DMS 273 treated with DMSO at 0.1 percent for 48 hours (cell line): Measurements from ENCODE around the gene CEP104.

Experiments
- DNase-seq: peaks from one replicate; lab custom pipeline; 2025; lab: John Stamatoyannopoulos, UW

CEP104 gene

GRCh38 chr1:3799976-3800685, 56.9 kb downstream of the CEP104 start:
- peak; percentile 41 for DNase-seq

- peak; percentile 78 for DNase-seq
Measured at GRCh38 chr1:3796215-3797061, 60.6 kb downstream of the CEP104 start, which contains the start of gene LRRC47. LRRC47 (minus strand) TSS chr1:3796498; CDS start chr1:3796476, 22 bp downstream.

GRCh38 chr1:3795453-3796214, 61.4 kb downstream of the CEP104 start:
- no peak for DNase-seq

GRCh38 chr1:3790952-3791351, 66.1 kb downstream of the CEP104 start:
- DNase-seq: no peak

- no peak for DNase-seq
Measured at GRCh38 chr1:3790500-3790923, 66.5 kb downstream of the CEP104 start.

- no peak for DNase-seq
Measured at GRCh38 chr1:3789421-3790300, 67.3 kb downstream of the CEP104 start.

GRCh38 chr1:3788756-3789420, 68.1 kb downstream of the CEP104 start:
- no peak for DNase-seq

GRCh38 chr1:3787745-3788605, 69.0 kb downstream of the CEP104 start:
- no peak for DNase-seq

GRCh38 chr1:3787349-3787715, 69.7 kb downstream of the CEP104 start:
- DNase-seq: no peak

GRCh38 chr1:3786468-3787348, 70.3 kb downstream of the CEP104 start:
- no peak for DNase-seq

- DNase-seq: no peak
Measured at GRCh38 chr1:3785456-3786157, 71.4 kb downstream of the CEP104 start.

GRCh38 chr1:3785045-3785444, 72.0 kb downstream of the CEP104 start:
- no peak for DNase-seq

GRCh38 chr1:3783651-3784474, 73.1 kb downstream of the CEP104 start:
- no peak for DNase-seq

GRCh38 chr1:3780901-3781300, 76.1 kb downstream of the CEP104 start:
- DNase-seq: no peak

GRCh38 chr1:3779912-3780416, 77.0 kb downstream of the CEP104 start:
- DNase-seq: no peak

GRCh38 chr1:3779265-3779911, 77.6 kb downstream of the CEP104 start:
- DNase-seq: no peak
